ENCODE measurements around the gene MEG3. TPM values are rescaled to one million over a fixed set of nuclear protein-coding genes. Genes with fewer than 3 reads are reported as not detected.

MEG3 gene
- total RNA-seq, 2 donors from 2014 or later, result 10.3 to 11.0 TPM

GRCh38 chr14:100855256-100855930 is 29.5 kb downstream of the MEG3 start:
- no peak for TF ChIP-seq CTCF (IDR thresholded peaks at IDR 0.05)
- H3K9me3 ChIP-seq, result no peaks in the 10 kb centered on the region
- no peak for DNase-seq

GRCh38 chr14:100856056-100856950 is 30.4 kb downstream of the MEG3 start:
- no peak for TF ChIP-seq CTCF (IDR thresholded peaks at IDR 0.05)
- H3K27ac ChIP-seq, result no peak overlapping the region
- H3K9ac ChIP-seq (ENCODE audit: low read depth in 2 of 2, low read length in 2 of 2), result no peak overlapping the region
- H3K27me3 ChIP-seq, result no peaks in the 10 kb centered on the region
- intact Hi-C loops (cut with DNase I), result loop anchor here (10.0 kb wide), 1 partner anchor 192 kb away; no protein-coding TSS in a partner anchor
- H3K4me3 ChIP-seq, result no peak overlapping the region
- DNase-seq, result no peak
- no peaks in the 10 kb centered on the region for H3K4me1 ChIP-seq
- H3K36me3 ChIP-seq, result no peaks in the 10 kb centered on the region
- no peaks in the 10 kb centered on the region for H3K9me3 ChIP-seq

More at GRCh38 chr14:100855256-100855930, 29.5 kb downstream of the MEG3 start:
- no peaks in the 10 kb centered on the region for H3K27me3 ChIP-seq
- no peak overlapping the region for H3K4me3 ChIP-seq
- no peak overlapping the region for H3K27ac ChIP-seq
- H3K9ac ChIP-seq (ENCODE audit: low read depth in 2 of 2, low read length in 2 of 2), result no peak overlapping the region
- intact Hi-C loops (cut with DNase I), result loop anchor here (10.0 kb wide), 1 partner anchor 191 kb away; no protein-coding TSS in a partner anchor
- H3K36me3 ChIP-seq, result no peaks in the 10 kb centered on the region
- no peaks in the 10 kb centered on the region for H3K4me1 ChIP-seq

- Histone ChIP-seq H3K9me3 (no peaks in the 10 kb centered on the region), H3K4me3 (no peak overlapping the region), H3K27me3 (no peaks in the 10 kb centered on the region), H3K36me3 (no peaks in the 10 kb centered on the region), H3K9ac (ENCODE audit: low read depth in 2 of 2, low read length in 2 of 2) (no peak overlapping the region), H3K27ac (no peak overlapping the region), H3K4me1 (no peaks in the 10 kb centered on the region)
- DNase-seq, result no peak
- intact Hi-C loops (cut with DNase I), result loop anchor here (10.0 kb wide), 1 partner anchor 193 kb away; no protein-coding TSS in a partner anchor
- TF ChIP-seq CTCF (IDR thresholded peaks at IDR 0.05), result no peak
These were observed 31.5 kb downstream of the MEG3 start for GRCh38 chr14:100857233-100857922.

GRCh38 chr14:100857923-100858837 is 32.3 kb downstream of the MEG3 start:
- H3K9me3 ChIP-seq, result no peaks in the 10 kb centered on the region
- TF ChIP-seq CTCF (IDR thresholded peaks at IDR 0.05), result no peak
- intact Hi-C loops (cut with DNase I), result loop anchor here (10.0 kb wide), 1 partner anchor 193 kb away; no protein-coding TSS in a partner anchor
- no peak overlapping the region for H3K4me3 ChIP-seq
- H3K36me3 ChIP-seq, result no peaks in the 10 kb centered on the region
- no peak for DNase-seq
- H3K27me3 ChIP-seq, result no peaks in the 10 kb centered on the region
- H3K9ac ChIP-seq (ENCODE audit: low read depth in 2 of 2, low read length in 2 of 2), result no peak overlapping the region
- no peak overlapping the region for H3K27ac ChIP-seq
- H3K4me1 ChIP-seq, result no peaks in the 10 kb centered on the region
